ENCODE measurements around the gene CMIP.

- TF ChIP-seq, protein P1, sequence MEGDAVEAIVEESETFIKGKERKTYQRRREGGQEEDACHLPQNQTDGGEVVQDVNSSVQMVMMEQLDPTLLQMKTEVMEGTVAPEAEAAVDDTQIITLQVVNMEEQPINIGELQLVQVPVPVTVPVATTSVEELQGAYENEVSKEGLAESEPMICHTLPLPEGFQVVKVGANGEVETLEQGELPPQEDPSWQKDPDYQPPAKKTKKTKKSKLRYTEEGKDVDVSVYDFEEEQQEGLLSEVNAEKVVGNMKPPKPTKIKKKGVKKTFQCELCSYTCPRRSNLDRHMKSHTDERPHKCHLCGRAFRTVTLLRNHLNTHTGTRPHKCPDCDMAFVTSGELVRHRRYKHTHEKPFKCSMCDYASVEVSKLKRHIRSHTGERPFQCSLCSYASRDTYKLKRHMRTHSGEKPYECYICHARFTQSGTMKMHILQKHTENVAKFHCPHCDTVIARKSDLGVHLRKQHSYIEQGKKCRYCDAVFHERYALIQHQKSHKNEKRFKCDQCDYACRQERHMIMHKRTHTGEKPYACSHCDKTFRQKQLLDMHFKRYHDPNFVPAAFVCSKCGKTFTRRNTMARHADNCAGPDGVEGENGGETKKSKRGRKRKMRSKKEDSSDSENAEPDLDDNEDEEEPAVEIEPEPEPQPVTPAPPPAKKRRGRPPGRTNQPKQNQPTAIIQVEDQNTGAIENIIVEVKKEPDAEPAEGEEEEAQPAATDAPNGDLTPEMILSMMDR (IDR thresholded peaks at IDR 0.05) = no peak
- TF ChIP-seq POLR2AphosphoS5 (IDR thresholded peaks at IDR 0.05) = no peak
Measured at GRCh38 chr16:81435103-81435502, 9.5 kb upstream of the CMIP start.

Measured in prostate gland (tissue), 2 donors.